ENCODE measurements around the gene CACNG5. TPM values are rescaled to one million over a fixed set of nuclear protein-coding genes. Genes with fewer than 3 reads are reported as not detected.

CACNG5 gene
- total and polyA plus RNA-seq, 2 experiments from 2014 or later, result 1.8 to 3.3 TPM

GRCh38 chr17:66934040-66934439 lies 99.1 kb downstream of the CACNG5 start (continued):
- TF ChIP-seq ZNF462 (CRISPR knock-in tag; IDR thresholded peaks at IDR 0.05), result no peak
- TF ChIP-seq ZNF114 (CRISPR knock-in tag; IDR thresholded peaks at IDR 0.05), result no peak
- no peak for TF ChIP-seq STAT1 (IDR thresholded peaks at IDR 0.05; ENCODE audit: unreplicated experiment)
- no peak for TF ChIP-seq CREB1 (CRISPR knock-in tag; IDR thresholded peaks at IDR 0.05; ENCODE audit: low read depth)
- no peak for TF ChIP-seq EZH2 (IDR thresholded peaks at IDR 0.05; ENCODE audit: low read depth, unreplicated experiment)

MicroRNAs encoded within 50 kb of the gene (microRNA counts, 767-probe panel; counts per million panel counts)
- microRNA hsa-miR-634, result not detected

Small RNAs within 50 kb of the gene (microRNA-seq; reads per million reads assigned to microRNA genes)
- not detected for gene MIR634

Small RNAs within 50 kb of the gene (small RNA-seq; reads per million reads assigned to genes)
- gene MIR634 (ENCODE audit: low replicate concordance) (not detected), gene RNA5SP446 (ENCODE audit: low replicate concordance) (not detected)

Other genes starting within 250 kb of the CACNG5 start
- 4.0 and 4.1 TPM in 2 replicates for gene CACNG4, start 129.6 kb downstream of the CACNG5 start, total RNA-seq (2014; rRNA removed; shearing (Covaris generic))
- gene CACNG4, start 129.6 kb downstream of the CACNG5 start, polyA plus RNA-seq (2016; fragmentation: Nextera tagmentation; extraction: Ambion mirVana), result 1.6 and 1.9 TPM in 2 replicates
- not detected in 2 replicates for gene CACNG1, start 209.4 kb downstream of the CACNG5 start, total RNA-seq (2014; rRNA removed; shearing (Covaris generic))
- gene CACNG1, start 209.4 kb downstream of the CACNG5 start, polyA plus RNA-seq (2016; fragmentation: Nextera tagmentation; extraction: Ambion mirVana), result not detected in 2 replicates

Data from GM23338 (cell line).